HG02759 (cell line): ENCODE results near the gene HDHD3.

Experiments
- ATAC-seq: cut with Tn5 transposase; IDR thresholded peaks from one replicate; pipeline ENCODE4 v1.9.1; 2021; ENCODE audit warnings: mild to moderate bottlenecking, moderate library complexity; ENCODE audit not compliant: unreplicated experiment

HDHD3 gene

GRCh38 chr9:113340011-113340699 is 36.6 kb downstream of the HDHD3 start, which contains the start of gene WDR31:
TSS of gene WDR31 (minus strand) at chr9:113340275. CDS start at chr9:113332022, 8,253 bp downstream.
- peak; percentile 99 for ATAC-seq

DNA sequence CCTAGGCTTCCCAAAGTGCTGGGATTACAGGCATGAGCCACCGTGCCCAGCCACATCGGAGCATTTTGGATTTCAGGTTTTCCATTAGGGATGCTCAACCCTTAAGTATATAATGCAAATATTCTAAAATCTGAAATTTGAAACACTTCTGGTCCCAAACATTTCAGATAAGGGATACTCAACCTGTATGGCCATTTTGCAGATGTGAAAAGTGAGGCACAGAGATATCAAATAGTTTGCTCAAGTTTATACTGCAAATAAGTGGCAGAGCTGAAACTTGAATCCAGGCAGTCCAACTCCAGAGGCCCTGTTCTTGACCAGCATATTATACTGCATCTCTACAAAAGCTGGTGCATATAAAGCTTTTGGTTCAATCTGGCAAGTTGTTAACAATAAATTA is 39.1 kb downstream of the HDHD3 start:
- no peak for ATAC-seq

DNA sequence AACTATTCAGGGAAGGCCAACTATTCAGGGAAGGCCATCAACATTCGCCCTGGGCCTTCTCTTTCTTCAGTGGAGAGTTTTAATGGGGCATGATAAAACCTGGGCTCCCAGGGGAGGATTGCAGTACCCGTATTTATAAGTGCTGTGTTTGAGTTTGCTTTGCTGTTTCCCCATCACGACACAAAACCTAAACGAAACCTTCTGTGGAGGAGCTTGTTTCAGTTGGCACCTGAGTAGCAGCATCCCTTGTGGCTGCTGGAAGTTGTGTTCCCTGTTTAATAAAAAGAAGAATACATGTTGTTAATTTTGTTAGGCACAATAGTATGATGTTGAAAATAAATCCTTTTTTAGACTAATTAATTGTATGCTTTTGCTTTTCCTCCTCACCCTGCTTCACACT is 45.0 kb downstream of the HDHD3 start:
- ATAC-seq = no peak

GRCh38 chr9:113328045-113328782 is 48.6 kb downstream of the HDHD3 start:
- no peak for ATAC-seq

DNA sequence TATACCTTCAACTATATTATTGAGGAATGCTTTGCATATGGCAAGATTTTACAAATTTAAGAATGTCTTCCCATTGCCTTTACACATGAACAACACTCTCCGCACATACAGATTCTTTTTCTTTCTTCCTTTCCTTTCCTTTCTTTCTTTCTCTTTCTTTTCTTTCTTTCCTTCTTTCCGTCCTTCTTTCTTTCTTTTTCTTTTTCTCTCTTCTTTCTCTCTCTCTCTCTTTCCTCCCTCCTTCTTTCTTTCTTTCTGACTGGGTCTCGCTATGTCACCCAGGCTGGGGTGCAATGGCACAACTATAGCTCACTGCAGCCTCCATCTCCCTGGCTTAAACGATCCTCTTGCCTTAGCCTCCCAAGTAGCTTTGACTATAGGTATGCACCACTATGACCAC is 50.6 kb downstream of the HDHD3 start:
- no peak for ATAC-seq
